Mesothelial cell of epicardium (in vitro differentiated cells): ENCODE data around the gene TSPAN4. TPM values are rescaled to one million over a fixed set of nuclear protein-coding genes. Genes with fewer than 3 reads are reported as not detected.
A peak's percentile ranks its signal among the peaks of the same experiment; 100 is the strongest.

Source experiments
- DNase-seq, 2 experiments: peaks; one replicate each; pipeline ENCODE4 v3.0.0; 2021; ENCODE audit warnings: low spot score in 2 of 2; ENCODE audit not compliant: unreplicated experiment in 2 of 2
- H3K27ac Mint-ChIP-seq: 2 replicates; pipeline ENCODE4 v1.8.0; 2021; ENCODE audit warnings: mixed read lengths
- H3K27me3 Mint-ChIP-seq: 2 replicates; pipeline ENCODE4 v1.8.0; 2021; ENCODE audit warnings: low read depth, mixed read lengths
- H3K36me3 Mint-ChIP-seq: 2 replicates; pipeline ENCODE4 v1.8.0; 2021; ENCODE audit warnings: mixed read lengths
- H3K4me1 Mint-ChIP-seq: 2 replicates; pipeline ENCODE4 v1.8.0; 2021; ENCODE audit warnings: mixed read lengths
- H3K4me3 Mint-ChIP-seq: 2 replicates; pipeline ENCODE4 v1.8.0; 2021; ENCODE audit warnings: mild to moderate bottlenecking, moderate library complexity, mixed read lengths
- H3K9me3 Mint-ChIP-seq: 2 replicates; pipeline ENCODE4 v1.8.0; 2021; ENCODE audit warnings: mixed read lengths
- total RNA-seq: library from RNA; stranded (reverse); gene quantifications from 3 replicates; pipeline ENCODE4 v1.2.1, GENCODE V29; 2021
- TF ChIP-seq, protein P1 (sequence below): fragments of 200-600 bp; sonication (generic); IDR thresholded peaks from one replicate; pipeline ENCODE4 v1.5.0; 2021; ENCODE audit warnings: antibody characterized with exemption; ENCODE audit not compliant: unreplicated experiment

The TSPAN4 gene
- total RNA-seq, 1 donor from 2014 or later: 94.1 TPM

DNA sequence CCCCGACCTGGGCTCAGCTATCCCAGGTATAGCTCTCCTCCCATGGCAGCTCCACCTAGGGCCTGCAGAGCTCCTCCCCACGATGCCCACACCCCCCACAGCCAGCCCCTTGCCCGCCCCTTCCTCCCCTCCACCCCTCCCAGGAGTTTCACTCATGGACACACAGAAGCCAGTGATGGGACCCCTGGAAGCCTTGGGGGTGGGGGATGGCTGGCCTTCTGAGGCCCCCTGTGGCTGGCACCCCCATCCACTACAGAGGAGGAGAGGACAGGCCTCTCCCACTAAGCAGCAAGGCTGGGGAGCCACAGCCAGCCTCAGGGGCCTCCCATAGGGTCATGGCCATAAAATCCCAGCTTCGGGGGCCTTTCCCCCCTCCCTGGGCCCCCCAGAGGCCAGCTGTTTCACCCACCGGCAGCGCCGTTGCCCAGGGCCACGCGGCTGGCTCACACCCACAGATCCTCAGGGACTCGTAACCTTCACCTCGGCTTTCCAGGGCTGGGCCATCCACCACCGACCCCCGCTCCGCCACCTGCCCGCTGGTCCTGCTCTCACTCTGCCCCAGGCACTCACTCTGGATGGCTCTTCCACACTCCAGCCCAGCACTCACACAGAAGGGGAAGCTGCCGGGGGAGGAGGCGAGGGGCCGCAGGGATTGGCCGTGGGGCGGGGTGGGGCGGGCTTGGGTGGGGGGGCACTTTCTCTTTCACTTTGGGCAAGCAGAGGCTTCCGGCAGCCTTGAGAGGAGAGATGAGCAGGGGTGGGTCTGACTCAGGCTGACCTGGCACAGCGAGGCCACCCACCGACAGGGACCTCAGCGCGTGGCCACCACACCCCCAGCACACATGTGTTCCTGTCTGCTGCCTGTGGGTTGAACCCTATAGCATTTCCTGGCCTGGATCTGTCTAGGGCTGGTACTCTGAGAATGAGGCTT lies 46.8 kb upstream of the TSPAN4 start:
- peak overlapping the region; percentile 83 for H3K4me3 Mint-ChIP-seq
- H3K27ac Mint-ChIP-seq: peak overlapping the region; percentile 94
- TF ChIP-seq, protein P1, sequence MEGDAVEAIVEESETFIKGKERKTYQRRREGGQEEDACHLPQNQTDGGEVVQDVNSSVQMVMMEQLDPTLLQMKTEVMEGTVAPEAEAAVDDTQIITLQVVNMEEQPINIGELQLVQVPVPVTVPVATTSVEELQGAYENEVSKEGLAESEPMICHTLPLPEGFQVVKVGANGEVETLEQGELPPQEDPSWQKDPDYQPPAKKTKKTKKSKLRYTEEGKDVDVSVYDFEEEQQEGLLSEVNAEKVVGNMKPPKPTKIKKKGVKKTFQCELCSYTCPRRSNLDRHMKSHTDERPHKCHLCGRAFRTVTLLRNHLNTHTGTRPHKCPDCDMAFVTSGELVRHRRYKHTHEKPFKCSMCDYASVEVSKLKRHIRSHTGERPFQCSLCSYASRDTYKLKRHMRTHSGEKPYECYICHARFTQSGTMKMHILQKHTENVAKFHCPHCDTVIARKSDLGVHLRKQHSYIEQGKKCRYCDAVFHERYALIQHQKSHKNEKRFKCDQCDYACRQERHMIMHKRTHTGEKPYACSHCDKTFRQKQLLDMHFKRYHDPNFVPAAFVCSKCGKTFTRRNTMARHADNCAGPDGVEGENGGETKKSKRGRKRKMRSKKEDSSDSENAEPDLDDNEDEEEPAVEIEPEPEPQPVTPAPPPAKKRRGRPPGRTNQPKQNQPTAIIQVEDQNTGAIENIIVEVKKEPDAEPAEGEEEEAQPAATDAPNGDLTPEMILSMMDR: no peak

GRCh38 chr11:796565-797295 lies 45.9 kb upstream of the TSPAN4 start:
- H3K27me3 Mint-ChIP-seq: no peaks in the 10 kb centered on the region
- no peaks in the 10 kb centered on the region for H3K9me3 Mint-ChIP-seq
- H3K36me3 Mint-ChIP-seq: no peaks in the 10 kb centered on the region
- DNase-seq: no peak
- TF ChIP-seq, protein P1: no peak
- H3K4me1 Mint-ChIP-seq: peaks cover 11% of the 10 kb centered on the region
- peak overlapping the region; percentile 94 for H3K27ac Mint-ChIP-seq
- H3K4me3 Mint-ChIP-seq: peak overlapping the region; percentile 83

More for the DNA sequence above, 46.8 kb upstream of the TSPAN4 start:
- Mint-ChIP-seq H3K9me3 (no peaks in the 10 kb centered on the region), H3K36me3 (peaks cover 3% of the 10 kb centered on the region), H3K27me3 (no peaks in the 10 kb centered on the region), H3K4me1 (peaks cover 11% of the 10 kb centered on the region)
- DNase-seq: no peak

- Mint-ChIP-seq H3K36me3 (no peaks in the 10 kb centered on the region), H3K4me1 (peaks cover 11% of the 10 kb centered on the region), H3K4me3 (peak overlapping the region; percentile 83), H3K9me3 (no peaks in the 10 kb centered on the region), H3K27ac (peak overlapping the region; percentile 94), H3K27me3 (no peaks in the 10 kb centered on the region)
- peak; percentile 70 to 82 for DNase-seq
- TF ChIP-seq, protein P1: no peak
These were observed 45.2 kb upstream of the TSPAN4 start for GRCh38 chr11:797296-798092.

DNA sequence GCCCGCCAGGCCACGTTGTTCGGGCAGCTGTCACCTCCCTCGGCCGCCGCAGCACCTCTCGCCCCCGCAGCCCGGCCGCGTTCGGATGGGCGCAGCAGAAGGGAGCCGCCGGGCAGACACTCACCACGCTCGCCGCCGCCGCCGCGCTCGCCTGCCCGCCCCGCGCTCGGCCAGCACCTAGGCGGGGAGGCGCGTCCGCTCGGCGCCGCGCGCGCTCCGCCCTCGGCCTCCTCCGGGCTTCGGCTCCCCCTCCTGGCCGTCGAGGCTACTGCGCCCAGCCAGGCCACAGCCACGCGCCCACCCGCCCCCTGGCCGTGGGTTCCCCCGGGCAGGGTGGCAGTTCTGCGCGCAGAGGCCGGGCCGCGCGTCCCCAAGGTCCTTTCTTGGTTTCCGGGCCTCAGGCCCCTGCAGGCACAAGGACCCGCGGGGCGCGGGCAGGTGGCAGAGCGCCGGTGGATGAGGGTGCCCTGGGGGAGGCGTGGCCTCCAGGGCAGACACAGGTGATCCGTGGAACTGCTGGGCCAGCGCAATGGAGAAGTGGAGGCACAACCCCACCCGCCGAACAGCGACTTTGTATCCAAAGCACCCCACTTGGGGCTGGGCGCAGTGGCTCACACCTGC lies 44.4 kb upstream of the TSPAN4 start, which contains the start of gene SLC25A22:
Gene SLC25A22, minus strand, starts transcription at position 189 of the 621 bp plus-strand sequence. CDS start 3,275 bp downstream, outside the sequence.
- Mint-ChIP-seq H3K4me1 (peaks cover 11% of the 10 kb centered on the region), H3K27ac (peak within 1 kb of the TSS; percentile 94), H3K4me3 (peak within 1 kb of the TSS; percentile 83), H3K9me3 (no peaks in the 10 kb centered on the region), H3K36me3 (no peaks in the 10 kb centered on the region), H3K27me3 (no peaks in the 10 kb centered on the region)
- TF ChIP-seq, protein P1: peak; percentile 86
- peak; percentile 80 to 94 for DNase-seq
